H1 (cell line): ENCODE results near the gene ZNF469. TPM values are rescaled to one million over a fixed set of nuclear protein-coding genes. Genes with fewer than 3 reads are reported as not detected.

ENCODE experiments used
- ASH2L ChIP-seq: fragments of 200-600, 300-600 bp; sonication (generic); IDR thresholded peaks from one replicate; pipeline ENCODE4 v1.7.1; 2017; ENCODE audit warnings: low read length
- BCL11A ChIP-seq, 2 experiments: IDR thresholded peaks; one replicate each; pipeline ENCODE4 v1.6.1; 2011; ENCODE audit warnings: low read depth in 2 of 2, low read length in 2 of 2, mild to moderate bottlenecking in 2 of 2
- CREB1 ChIP-seq: IDR thresholded peaks from 2 replicates; pipeline ENCODE4 v1.6.1; 2012; ENCODE audit warnings: inconsistent platforms
- KDM1A ChIP-seq: fragments of 200-600, 300-600 bp; sonication (generic); IDR thresholded peaks from 2 replicates; pipeline ENCODE4 v1.7.1; 2016; ENCODE audit warnings: mild to moderate bottlenecking, low read length, borderline replicate concordance
- NANOG ChIP-seq: IDR thresholded peaks from 2 replicates; pipeline ENCODE4 v1.6.1; 2011; ENCODE audit warnings: low read length, low read depth, mild to moderate bottlenecking, inconsistent platforms; ENCODE audit not compliant: insufficient read depth, poor library complexity, severe bottlenecking
- SAP30 ChIP-seq: fragments of 300-600 bp; sonication (generic); IDR thresholded peaks from 2 replicates; pipeline ENCODE4 v1.7.1; 2012; ENCODE audit warnings: low read length, moderate library complexity, mild to moderate bottlenecking, inconsistent platforms; ENCODE audit not compliant: insufficient read depth, insufficient replicate concordance
- TAF7 ChIP-seq: optimal IDR thresholded peaks from 2 replicates; pipeline ENCODE3; 2011; ENCODE audit warnings: low read depth, mild to moderate bottlenecking, inconsistent platforms, low read length, moderate library complexity, borderline replicate concordance
- TBP ChIP-seq: IDR thresholded peaks from 2 replicates; pipeline ENCODE4 v1.6.1; 2011; ENCODE audit warnings: low read depth, low read length, improper control_type of control experiment
- polyA plus RNA-seq, 7 experiments: library from polyadenylated mRNA; depleted of rRNA in 3 of 7; stranded (reverse) in 5 of 7; unstranded in 2 of 7; fragments of >200 nt in 5 of 7; fragments of 200-250 nt in 2 of 7; gene quantifications; 1 replicate in 5 of 7; 2 replicates in 1 of 7; 4 replicates in 1 of 7; pipeline versions ENCODE4 v1.2.1 to v1.2.3, GENCODE V29; 2011 to 2013; ENCODE audit warnings: missing spikeins in 2 of 7, mixed read lengths in 2 of 7
- total RNA-seq: library from RNA; stranded (reverse); fragmentation: NEBNext Ultra II Directional; extraction: Animal tissue kit (Norgen Biotek cat#: 25700); gene quantifications from 2 replicates; pipeline ENCODE4 v1.2.1, GENCODE V29; 2021
- TF ChIP-seq, protein P1 (sequence below): IDR thresholded peaks from 2 replicates; pipeline ENCODE4 v1.6.1; 2011; ENCODE audit warnings: low read depth, mild to moderate bottlenecking, low read length; ENCODE audit not compliant: insufficient read depth
- TF ChIP-seq, protein P2 (sequence below), 3 experiments: IDR thresholded peaks; 1 replicate in 2 of 3; 2 replicates in 1 of 3; pipeline versions ENCODE4 v1.5.1 to v1.6.1; 2011; ENCODE audit warnings: low read length in 3 of 3, mild to moderate bottlenecking in 3 of 3, inconsistent platforms in 2 of 3, low read depth in 1 of 3, moderate library complexity in 1 of 3; ENCODE audit not compliant: insufficient read depth in 1 of 3; ENCODE audit errors: control extremely low read depth in 1 of 3

Gene ZNF469
- total and polyA plus RNA-seq, 2 of the 8 experiments (the other 6 are each of a cell fraction or from before 2014, with no cell fraction given) = 0.30 to 1.8 TPM

DNA sequence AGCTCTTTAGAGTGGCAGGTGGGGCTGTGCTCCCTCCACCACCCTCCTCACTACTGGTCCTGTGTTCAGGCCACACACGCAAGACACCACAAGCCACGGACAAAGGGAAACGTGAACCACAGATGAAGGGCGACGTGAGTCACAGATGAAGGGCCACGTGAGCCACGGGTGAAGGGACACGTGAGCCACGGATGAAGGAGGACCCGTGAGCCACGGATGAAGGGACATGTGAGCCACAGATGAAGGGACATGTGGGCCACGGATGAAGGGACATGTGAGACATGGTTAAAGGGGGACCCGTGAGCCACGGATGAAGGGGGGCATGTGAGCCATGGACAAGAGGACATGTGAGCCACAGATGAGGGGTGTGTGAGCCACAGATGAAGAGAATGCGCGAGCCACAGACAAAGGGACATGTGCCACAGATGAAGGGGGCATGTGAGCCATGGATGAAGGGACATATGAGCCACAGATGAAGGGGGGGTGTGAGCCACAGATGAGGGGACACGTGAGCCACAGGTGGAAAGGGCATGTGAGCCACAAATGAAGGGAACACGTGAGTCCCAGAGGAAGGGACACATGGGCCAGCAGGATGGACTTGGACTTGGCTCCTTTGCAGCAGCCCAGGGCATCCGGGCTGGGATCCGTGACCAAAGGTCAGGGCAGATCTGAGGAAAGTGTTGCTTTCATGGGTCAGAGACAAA is 15.6 kb downstream of the ZNF469 start (continued):
- TF ChIP-seq BCL11A (IDR thresholded peaks at IDR 0.05; ENCODE audit: low read depth in 2 of 2, low read length in 2 of 2) (no peak), ASH2L (no peak), NANOG (no peak), SAP30 (no peak), KDM1A (peak; percentile 40; the same call in 1 of the 2 replicates), CREB1 (no peak), TBP (no peak), TAF7 (no peak)
- TF ChIP-seq, protein P1, sequence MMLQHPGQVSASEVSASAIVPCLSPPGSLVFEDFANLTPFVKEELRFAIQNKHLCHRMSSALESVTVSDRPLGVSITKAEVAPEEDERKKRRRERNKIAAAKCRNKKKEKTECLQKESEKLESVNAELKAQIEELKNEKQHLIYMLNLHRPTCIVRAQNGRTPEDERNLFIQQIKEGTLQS = no peak
- TF ChIP-seq, protein P2, sequence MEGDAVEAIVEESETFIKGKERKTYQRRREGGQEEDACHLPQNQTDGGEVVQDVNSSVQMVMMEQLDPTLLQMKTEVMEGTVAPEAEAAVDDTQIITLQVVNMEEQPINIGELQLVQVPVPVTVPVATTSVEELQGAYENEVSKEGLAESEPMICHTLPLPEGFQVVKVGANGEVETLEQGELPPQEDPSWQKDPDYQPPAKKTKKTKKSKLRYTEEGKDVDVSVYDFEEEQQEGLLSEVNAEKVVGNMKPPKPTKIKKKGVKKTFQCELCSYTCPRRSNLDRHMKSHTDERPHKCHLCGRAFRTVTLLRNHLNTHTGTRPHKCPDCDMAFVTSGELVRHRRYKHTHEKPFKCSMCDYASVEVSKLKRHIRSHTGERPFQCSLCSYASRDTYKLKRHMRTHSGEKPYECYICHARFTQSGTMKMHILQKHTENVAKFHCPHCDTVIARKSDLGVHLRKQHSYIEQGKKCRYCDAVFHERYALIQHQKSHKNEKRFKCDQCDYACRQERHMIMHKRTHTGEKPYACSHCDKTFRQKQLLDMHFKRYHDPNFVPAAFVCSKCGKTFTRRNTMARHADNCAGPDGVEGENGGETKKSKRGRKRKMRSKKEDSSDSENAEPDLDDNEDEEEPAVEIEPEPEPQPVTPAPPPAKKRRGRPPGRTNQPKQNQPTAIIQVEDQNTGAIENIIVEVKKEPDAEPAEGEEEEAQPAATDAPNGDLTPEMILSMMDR (IDR thresholded peaks at IDR 0.05; ENCODE audit: control extremely low read depth in 1 of 3, insufficient read depth in 1 of 3, low read depth in 1 of 3, low read length in 3 of 3) = no peak
